SU-DHL-6 (cell line): ENCODE measurements around the gene TLK1.

ENCODE experiments used
- H2AFZ ChIP-seq: fragments of 200-600 bp; sonication (generic); 2 replicates; pipeline ENCODE4 v1.6.1; 2014; ENCODE audit warnings: low read depth, mild to moderate bottlenecking, moderate library complexity, mixed read lengths, antibody characterized with exemption, low read length; ENCODE audit not compliant: severe bottlenecking
- H3F3A ChIP-seq: fragments of 200-600 bp; shearing (Covaris generic); 2 replicates; pipeline ENCODE4 v1.6.0; 2016; ENCODE audit warnings: antibody characterized with exemption, mild to moderate bottlenecking; ENCODE audit not compliant: insufficient read depth
- H3K27ac ChIP-seq: fragments of 200-600 bp; sonication (generic); 2 replicates; pipeline ENCODE4 v1.5.1; 2016; ENCODE audit warnings: low read depth, mild to moderate bottlenecking, low read length, moderate library complexity, mixed read lengths
- H3K27me3 ChIP-seq: fragments of 200-600 bp; sonication (generic), shearing (Covaris generic); 2 replicates; pipeline ENCODE4 v1.6.0; 2014; ENCODE audit warnings: mild to moderate bottlenecking, low read length
- H3K36me3 ChIP-seq: fragments of 200-600 bp; sonication (generic); 2 replicates; pipeline ENCODE4 v1.6.1; 2014; ENCODE audit warnings: mild to moderate bottlenecking, low read length, mixed read lengths
- H3K4me2 ChIP-seq: fragments of 300-600, 200-600 bp; shearing (Covaris generic), sonication (generic); 2 replicates; pipeline ENCODE4 v1.6.0; 2014; ENCODE audit warnings: low read length, low read depth, mild to moderate bottlenecking; ENCODE audit not compliant: poor library complexity, severe bottlenecking
- H3K4me3 ChIP-seq: fragments of 200-600 bp; sonication (generic); 2 replicates; pipeline ENCODE4 v1.5.1; 2014; ENCODE audit warnings: antibody characterized with exemption, low read length, mild to moderate bottlenecking, mixed read lengths; ENCODE audit not compliant: insufficient read depth, poor library complexity, severe bottlenecking
- H3K79me2 ChIP-seq: fragments of 200-600 bp; sonication (generic); 2 replicates; pipeline ENCODE4 v1.6.1; 2014; ENCODE audit warnings: mild to moderate bottlenecking, low read length, moderate library complexity; ENCODE audit not compliant: insufficient read depth
- H3K9ac ChIP-seq: fragments of 200-600 bp; sonication (generic); 2 replicates; pipeline ENCODE4 v1.7.0; 2014; ENCODE audit warnings: mild to moderate bottlenecking, low read length
- H3K9me2 ChIP-seq: fragments of 200-600 bp; sonication (generic); replicated peaks from 2 replicates; pipeline ENCODE4 v1.6.1; 2014; ENCODE audit warnings: low read length; ENCODE audit not compliant: insufficient read depth
- H3K9me3 ChIP-seq: fragments of 200-600 bp; sonication (generic); 2 replicates; pipeline ENCODE4 v1.6.1; 2014; ENCODE audit warnings: low read length, mixed read lengths; ENCODE audit not compliant: insufficient read depth
- H4K20me1 ChIP-seq: fragments of 200-600 bp; sonication (generic); 2 replicates; pipeline ENCODE4 v1.6.1; 2014; ENCODE audit warnings: low read depth, mild to moderate bottlenecking, antibody characterized with exemption, low read length, moderate library complexity, mixed read lengths
- CTCF ChIP-seq: fragments of 200-600 bp; sonication (generic); IDR thresholded peaks from one replicate; pipeline ENCODE4 v1.5.1; 2017; ENCODE audit warnings: antibody characterized with exemption, mild to moderate bottlenecking, low read length, moderate library complexity; ENCODE audit not compliant: insufficient read depth, poor library complexity, severe bottlenecking
- EZH2phosphoT487 ChIP-seq: fragments of 200-600 bp; sonication (generic), shearing (Covaris generic); conservative IDR thresholded peaks from 2 replicates; pipeline ENCODE4 v1.6.1; 2018; ENCODE audit warnings: mild to moderate bottlenecking, antibody characterized with exemption, low read length, moderate library complexity, mixed read lengths

The TLK1 gene

GRCh38 chr2:171107803-171108202, 52.9 kb downstream of the TLK1 start:
- no peak overlapping the region for H3K9ac ChIP-seq
- no peak overlapping the region for H3K27ac ChIP-seq
- no peak overlapping the region for H3K4me3 ChIP-seq
- H3K9me2 ChIP-seq = no peaks in the 10 kb centered on the region
- H3K4me2 ChIP-seq = no peak overlapping the region
- no peak overlapping the region for H2AFZ ChIP-seq
- peaks cover 99% of the 10 kb centered on the region for H3K79me2 ChIP-seq
- peaks cover 21% of the 10 kb centered on the region; the same call in 1 of the 2 replicates for H3K36me3 ChIP-seq
- H3F3A ChIP-seq = peaks cover 20% of the 10 kb centered on the region
- H4K20me1 ChIP-seq = peaks cover 42% of the 10 kb centered on the region
- no peaks in the 10 kb centered on the region for H3K9me3 ChIP-seq
- TF ChIP-seq CTCF (no peak), EZH2phosphoT487 (no peak)
- no peaks in the 10 kb centered on the region for H3K27me3 ChIP-seq

GRCh38 chr2:171104379-171104778, 56.3 kb downstream of the TLK1 start:
- Histone ChIP-seq H3K4me3 (no peak overlapping the region), H3K4me2 (no peak overlapping the region), H3K9ac (no peak overlapping the region), H3K9me2 (no peaks in the 10 kb centered on the region), H3K9me3 (peaks cover 12% of the 10 kb centered on the region; the same call in 1 of the 2 replicates), H2AFZ (no peak overlapping the region), H3K36me3 (peaks cover 36% of the 10 kb centered on the region), H3K27ac (no peak overlapping the region), H4K20me1 (peaks cover 20% of the 10 kb centered on the region; the same call in 1 of the 2 replicates), H3K79me2 (peaks cover 99% of the 10 kb centered on the region), H3K27me3 (no peaks in the 10 kb centered on the region), H3F3A (peaks cover 13% of the 10 kb centered on the region)
- TF ChIP-seq EZH2phosphoT487 = no peak
- TF ChIP-seq CTCF = no peak

- H3K27ac ChIP-seq = no peak overlapping the region
- H3K4me2 ChIP-seq = no peak overlapping the region
- no peak for TF ChIP-seq CTCF
Observed at GRCh38 chr2:171102802-171103201, 57.9 kb downstream of the TLK1 start.

More at GRCh38 chr2:171102802-171103201, 57.9 kb downstream of the TLK1 start:
- peaks cover 99% of the 10 kb centered on the region for H3K79me2 ChIP-seq
- peaks cover 21% of the 10 kb centered on the region; the same call in 1 of the 2 replicates for H3K9me3 ChIP-seq
- peaks cover 5% of the 10 kb centered on the region for H3F3A ChIP-seq
- peaks cover 48% of the 10 kb centered on the region for H3K36me3 ChIP-seq
- no peak overlapping the region for H2AFZ ChIP-seq
- H3K9ac ChIP-seq = no peak overlapping the region
- peaks cover 15% of the 10 kb centered on the region; the same call in 1 of the 2 replicates for H4K20me1 ChIP-seq
- H3K4me3 ChIP-seq = no peak overlapping the region
- H3K9me2 ChIP-seq = no peaks in the 10 kb centered on the region
- no peaks in the 10 kb centered on the region for H3K27me3 ChIP-seq
